NOMO-1 treated with dmso at 0.1 percent for 144 hours (cell line): ENCODE results near the gene GUCY2D.
A peak's percentile ranks its signal among the peaks of the same experiment; 100 is the strongest.
"Not testable (repeated sequence)": the region's sequence is repeated elsewhere in the genome, so short reads cannot be mapped to it uniquely, and the experiment has no call there.

Experiments used
- DNase-seq: peaks from one replicate; lab custom pipeline; 2025; ENCODE audit not compliant: unreplicated experiment; lab: John Stamatoyannopoulos, UW

GUCY2D gene

DNA sequence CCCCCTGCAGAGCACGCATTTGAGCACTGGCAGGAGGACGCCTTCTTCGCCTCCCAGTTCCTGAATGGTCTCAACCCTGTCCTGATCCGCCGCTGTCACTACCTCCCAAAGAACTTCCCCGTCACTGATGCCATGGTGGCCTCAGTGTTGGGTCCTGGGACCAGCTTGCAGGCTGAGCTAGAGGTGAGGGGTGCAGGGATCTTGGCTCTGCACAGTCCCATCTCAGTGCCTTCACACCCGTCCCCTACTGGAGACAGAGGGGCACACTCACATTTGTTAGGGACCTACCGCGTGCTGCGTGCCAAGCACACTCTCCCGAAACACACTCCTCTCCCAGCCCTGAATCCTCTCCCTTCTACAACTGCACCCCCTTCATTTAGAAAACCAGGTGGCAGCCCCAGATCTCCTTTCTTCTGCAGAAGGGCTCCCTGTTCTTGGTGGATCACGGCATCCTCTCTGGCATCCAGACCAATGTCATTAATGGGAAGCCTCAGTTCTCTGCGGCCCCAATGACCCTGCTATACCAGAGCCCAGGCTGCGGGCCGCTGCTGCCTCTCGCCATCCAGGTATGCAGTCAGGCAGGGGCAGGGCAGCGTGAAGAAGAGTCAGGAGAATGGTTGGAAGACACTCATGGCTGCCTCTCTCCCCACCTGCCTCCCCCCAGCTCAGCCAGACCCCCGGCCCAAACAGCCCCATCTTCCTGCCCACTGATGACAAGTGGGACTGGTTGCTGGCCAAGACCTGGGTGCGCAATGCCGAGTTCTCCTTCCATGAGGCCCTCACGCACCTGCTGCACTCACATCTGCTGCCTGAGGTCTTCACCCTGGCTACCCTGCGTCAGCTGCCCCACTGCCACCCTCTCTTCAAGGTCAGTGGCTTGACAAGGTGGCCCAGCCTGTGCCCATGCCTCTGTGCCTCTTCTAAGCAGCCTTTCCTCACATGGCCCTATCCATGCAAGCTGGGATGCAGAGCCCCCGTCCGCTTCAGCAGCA lies 42.7 kb downstream of the GUCY2D start:
- no peak for DNase-seq

DNA sequence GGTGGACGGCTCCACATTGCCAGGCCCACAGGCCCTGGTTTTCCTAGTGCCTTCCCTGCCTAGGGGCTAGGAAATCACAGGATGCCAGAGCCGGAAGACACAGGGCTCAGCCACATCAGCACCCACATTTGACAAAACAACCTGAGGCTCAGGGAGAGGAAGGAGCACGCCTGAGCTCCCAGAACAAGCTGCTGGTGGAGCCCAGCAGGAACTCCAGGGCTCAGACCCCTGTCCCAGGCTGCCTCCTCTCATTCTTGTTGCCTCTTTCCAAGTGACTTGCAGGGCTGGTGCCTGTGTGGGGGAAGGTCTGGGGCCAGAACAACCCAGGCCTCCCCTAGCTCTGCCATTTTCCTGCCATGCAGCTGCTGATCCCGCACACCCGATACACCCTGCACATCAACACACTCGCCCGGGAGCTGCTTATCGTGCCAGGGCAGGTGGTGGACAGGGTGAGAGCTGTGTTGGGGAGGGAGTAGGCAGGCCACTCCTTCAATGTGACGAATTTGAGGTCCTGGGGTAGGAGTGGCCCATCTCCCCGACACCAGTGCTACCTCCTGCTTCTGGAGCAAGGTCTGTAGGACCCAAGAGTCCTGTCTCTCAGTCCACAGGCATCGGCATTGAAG lies 44.0 kb downstream of the GUCY2D start:
- no peak for DNase-seq

DNA sequence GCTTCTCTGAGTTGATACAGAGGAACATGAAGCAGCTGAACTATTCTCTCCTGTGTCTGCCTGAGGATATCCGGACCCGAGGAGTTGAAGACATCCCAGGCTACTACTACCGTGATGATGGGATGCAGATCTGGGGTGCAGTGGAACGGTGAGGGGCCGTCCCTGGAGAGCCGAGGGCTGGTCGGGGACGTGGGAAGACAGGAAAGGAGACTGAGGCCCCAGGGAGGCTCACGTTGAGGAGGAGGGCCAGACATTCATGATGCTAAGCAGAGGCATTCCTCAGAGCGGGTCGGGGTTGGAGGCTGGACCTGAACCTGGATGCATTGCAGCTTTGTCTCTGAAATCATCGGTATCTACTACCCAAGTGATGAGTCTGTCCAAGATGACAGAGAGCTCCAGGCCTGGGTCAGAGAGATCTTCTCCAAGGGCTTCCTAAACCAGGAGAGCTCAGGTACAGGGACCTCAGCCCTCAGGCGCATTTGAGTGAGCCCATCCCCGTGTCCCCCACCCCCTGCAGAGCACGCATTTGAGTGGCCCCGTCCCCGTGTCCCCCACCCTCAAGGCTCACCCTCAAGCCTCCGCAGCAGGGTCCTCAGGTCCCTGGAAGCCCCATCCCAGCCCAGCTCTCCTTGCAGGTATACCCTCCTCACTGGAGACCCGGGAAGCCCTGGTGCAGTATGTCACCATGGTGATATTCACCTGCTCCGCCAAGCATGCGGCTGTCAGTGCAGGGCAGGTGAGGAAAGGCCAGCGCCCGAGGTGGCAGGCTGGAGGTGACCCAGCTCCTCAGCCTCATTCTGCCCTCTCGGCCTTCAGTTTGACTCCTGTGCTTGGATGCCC lies 44.7 kb downstream of the GUCY2D start:
- no peak for DNase-seq

DNA sequence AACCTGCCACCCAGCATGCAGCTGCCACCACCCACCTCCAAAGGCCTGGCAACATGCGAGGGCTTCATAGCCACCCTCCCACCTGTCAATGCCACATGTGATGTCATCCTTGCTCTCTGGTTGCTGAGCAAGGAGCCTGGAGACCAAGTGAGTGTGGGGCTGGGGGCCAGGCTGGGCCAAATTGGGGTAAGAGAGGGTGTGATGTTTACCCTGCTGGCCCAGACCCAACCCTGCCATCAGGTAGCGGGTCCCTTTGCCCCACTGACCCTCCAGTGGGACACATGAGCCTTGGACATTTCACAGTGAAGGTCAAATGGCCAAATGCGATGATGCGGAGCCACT lies 45.3 kb downstream of the GUCY2D start:
- DNase-seq = no peak

DNA sequence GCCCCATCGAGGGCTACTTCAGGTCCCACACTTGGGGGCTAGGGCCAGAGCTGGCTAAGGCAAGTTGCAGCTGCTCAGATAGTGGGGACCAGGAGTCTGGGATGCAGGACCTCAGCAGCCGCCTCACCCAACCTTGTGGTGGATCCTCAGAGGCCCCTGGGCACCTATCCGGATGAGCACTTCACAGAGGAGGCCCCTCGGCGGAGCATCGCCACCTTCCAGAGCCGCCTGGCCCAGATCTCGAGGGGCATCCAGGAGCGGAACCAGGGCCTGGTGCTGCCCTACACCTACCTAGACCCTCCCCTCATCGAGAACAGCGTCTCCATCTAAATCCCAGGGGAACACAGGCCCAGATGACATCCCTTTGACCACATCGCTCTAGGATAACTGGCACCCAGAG lies 45.8 kb downstream of the GUCY2D start:
- DNase-seq = no peak

DNA sequence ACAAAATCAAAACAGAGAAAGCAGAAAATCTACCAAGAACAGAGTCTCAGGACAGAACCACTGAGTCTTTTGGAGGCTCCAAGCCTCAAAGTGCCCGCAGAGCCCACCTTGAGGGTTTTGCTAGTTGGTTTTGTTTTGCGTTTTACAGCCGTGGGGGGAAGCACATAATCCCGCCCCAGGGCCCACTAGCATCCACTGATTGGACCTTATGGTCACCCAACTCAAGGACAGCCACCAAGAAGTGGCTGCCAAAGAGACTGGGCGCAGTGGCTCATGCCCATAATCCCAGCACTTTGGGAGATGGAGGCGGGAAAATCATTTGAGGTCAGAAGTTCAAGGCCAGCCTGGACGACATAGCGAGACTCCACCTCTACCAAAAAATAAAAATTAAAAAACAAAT lies 46.3 kb downstream of the GUCY2D start:
- DNase-seq = no peak

DNA sequence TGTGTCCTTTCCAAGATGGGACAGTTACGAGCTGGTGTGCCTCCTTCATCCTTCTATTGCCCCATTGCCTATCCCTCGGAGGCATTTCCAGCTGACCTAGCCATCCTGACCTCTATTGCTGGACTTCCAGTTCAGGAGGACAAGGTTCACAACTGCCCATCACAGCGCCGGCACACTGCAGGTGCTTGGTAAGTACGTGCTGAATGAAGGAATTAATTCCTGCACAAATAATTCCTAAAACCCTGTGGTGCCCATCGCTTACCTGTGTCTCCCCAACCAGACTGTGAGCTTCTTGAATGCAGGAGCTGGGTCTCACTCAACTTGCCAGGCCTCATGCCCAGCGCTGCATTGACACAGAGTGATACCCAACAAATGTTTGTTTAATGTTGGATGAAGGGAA lies 49.4 kb downstream of the GUCY2D start:
- DNase-seq = no peak

DNA sequence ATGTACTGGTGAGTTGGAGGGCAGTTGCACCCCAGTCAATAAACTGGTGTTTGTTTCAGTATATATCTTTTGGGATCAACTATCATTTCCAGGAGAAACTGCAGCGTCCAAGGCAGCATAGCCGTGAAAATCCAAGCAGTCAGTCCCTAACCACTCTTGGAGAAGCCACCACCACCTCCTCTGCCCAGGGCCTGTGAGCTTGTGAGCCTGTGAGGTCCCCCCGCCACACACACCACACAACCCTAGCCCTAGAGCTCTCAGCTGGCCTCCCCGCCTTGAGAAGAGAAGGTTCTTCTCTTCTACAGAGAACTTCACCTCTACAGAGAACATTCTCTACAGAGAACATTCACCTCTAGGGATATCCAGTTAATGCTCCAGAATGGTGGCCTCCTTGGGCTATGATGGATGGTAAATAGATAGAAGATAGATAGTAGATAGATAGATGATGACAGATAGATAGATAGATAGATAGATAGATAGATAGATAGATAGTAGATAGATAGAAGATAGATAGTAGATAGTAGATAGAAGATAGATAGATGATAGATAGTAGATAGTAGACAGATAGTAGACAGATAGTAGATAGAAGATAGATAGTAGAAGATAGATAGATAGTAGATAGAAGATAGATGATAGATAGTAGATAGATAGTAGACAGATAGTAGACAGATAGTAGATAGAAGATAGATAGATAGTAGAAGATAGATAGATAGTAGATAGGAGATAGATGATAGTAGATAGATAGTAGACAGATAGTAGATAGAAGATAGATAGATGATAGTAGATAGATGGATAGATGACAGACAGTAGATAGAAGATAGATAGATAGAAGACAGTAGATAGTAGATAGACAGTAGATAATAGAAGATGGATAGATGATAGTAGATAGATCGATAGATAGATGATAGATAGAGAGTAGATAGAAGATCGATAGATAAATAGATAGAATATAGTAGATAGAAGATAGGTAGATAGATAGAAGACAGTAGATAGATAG lies 50.1 kb downstream of the GUCY2D start:
- DNase-seq = no peak

DNA sequence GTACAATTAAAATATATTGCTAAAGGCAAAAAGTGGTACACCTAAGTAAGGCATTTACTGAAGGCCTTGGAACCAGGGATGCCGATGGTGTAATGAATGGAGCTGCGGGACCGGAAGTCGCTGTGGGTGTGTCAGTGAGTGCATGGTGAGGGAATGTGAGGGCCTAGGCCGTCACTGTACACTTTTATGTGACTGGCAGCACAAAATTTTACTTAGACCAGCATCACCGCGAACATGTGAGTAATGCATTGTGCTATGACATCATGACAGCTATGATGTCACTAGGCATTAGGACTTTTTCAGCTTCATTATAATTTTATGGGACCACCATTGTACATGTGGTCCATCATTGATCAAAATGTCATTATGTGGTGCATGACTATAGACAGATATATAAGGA lies 51.2 kb downstream of the GUCY2D start:
- DNase-seq = no peak

DNA sequence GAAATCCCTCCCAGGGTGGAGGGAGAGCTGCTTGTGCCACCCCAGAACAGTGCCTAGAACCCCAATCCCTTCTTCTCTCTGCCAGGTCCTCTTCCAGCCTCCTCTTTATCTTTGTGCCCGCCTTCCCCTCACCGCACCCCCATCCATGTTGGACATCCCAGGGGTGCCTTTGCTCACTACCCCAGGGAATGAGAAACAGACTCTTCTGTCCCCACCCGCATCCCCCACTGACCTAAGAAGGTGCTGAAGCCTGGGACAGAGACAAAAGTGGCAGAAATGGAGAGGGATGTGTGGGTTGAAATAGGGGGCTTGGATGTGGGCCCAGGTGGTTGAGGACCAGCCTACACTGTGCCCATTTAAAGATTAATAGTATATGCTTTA lies 53.4 kb downstream of the GUCY2D start:
- DNase-seq = no peak

DNA sequence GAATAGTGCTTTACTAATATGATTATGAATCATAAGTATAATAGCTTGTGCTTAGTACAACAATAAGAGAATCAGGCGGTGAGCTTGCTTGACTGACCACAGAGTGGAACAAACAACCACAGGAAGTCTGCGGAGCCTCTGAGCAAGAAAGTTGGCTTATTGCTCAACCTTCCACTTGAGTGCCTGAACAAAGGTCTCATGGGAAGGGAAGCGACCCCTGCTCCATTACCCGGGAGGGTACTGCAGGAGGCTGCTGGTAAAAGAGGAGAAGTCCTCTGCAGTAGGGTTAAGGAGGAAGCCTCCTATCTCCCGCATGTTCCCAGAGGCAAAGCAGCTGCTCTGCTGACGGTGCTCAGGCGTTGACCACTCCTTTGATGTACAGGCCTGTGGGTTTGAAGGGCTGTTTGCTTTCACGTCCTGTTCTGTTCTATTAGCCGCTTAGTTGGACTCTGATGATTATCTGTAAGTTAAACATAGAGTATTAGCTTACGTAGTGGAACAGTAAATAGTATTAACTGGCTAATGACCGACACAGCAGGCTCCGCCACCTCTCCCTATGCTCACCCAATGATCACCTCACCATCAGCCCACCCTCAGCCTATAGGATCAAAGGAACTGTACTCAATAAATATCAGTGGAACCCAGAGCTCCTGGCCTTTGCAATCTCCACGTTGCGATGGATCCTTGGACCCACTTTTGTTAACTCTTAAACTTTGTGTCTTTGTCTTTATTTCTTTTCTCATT lies 54.0 kb downstream of the GUCY2D start:
- peak; percentile 89 for DNase-seq

DNA sequence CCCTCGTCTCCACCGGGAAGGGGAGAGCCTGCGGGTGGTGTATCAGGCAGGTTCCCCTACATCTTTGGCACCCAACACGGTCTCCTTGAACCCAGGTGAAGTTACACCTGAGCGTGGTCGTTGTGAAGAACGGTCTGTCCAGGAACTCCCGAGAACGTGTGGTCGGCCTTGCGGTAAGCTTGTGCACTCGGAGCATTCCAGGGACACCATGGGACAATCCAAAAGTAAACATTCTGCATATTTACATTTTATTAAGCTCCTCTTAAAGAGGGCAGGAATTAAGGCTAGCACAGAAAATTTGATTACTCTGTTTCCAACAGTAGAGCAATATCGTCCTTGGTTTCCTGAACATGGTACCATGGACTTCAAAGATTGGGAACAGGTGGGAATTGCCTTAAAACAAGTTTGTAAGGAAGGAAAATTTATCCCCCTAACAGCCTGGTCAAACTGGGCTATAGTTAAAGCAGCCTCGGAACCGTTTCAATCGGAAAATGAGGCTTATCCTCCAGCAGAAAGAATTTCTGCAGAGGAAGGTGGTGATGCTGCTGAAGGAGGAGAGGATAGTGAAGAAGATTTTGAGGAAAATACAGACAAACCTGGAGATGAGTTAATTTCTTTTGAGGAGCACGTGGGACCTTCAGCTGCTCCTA lies 54.7 kb downstream of the GUCY2D start:
- no peak for DNase-seq

DNA sequence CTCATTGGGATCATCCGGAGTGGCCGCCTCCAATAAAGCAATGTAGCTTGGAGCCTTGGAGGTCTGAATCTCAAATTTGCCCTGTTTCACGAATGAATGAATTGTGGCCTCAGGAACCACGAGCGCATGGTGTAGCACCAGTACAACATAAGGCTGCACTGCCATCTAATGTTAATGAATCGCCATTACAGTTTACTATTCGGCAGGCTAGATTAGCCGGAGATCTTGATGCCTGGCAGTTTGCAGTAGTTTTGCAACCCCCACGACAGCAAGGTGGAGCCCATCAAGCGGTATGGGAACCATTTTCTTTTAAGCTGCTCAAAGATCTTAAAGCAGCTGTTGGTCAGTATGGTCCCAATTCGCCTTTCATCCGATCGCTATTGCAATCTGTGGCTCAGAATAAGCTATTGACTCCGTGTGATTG lies 55.3 kb downstream of the GUCY2D start:
- peak; percentile 89 for DNase-seq

DNA sequence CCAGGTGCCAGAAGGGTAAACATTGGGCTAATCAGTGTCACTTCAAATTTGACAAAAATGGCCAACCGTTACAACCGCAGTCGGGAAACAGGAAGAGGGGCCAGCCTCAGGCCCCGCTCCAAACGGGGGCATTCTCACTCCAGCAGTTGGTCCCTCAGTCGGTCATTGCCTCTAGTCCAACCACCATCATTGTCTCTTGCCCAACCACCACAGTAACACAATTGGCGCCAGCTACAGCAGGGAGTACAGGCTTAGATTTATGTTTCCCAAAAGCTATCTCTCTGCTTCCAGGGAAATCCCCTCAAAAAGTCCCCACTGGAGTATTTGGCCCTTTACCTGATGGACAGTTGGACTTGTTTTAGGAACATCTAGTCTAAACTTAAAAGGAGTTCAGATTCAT lies 56.7 kb downstream of the GUCY2D start:
- DNase-seq = no peak

DNA sequence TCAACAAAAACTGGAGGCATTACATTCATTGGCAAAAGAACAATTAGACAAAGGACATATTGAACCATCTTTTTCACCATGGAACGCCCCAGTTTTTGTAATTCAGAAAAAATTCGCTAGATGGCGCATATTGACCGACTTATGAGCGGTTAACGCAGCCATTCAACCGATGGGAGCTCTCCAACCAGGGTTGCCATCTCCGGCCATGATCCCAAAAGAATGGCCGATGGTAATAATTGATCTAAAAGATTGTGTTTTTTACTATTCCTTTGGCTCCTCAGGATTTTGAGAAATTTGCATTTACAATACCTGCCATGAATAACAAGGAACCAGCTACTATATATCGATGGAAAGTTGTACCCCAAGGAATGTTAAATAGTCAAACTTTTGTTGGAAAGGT lies 57.9 kb downstream of the GUCY2D start:
- DNase-seq = peak; percentile 50

DNA sequence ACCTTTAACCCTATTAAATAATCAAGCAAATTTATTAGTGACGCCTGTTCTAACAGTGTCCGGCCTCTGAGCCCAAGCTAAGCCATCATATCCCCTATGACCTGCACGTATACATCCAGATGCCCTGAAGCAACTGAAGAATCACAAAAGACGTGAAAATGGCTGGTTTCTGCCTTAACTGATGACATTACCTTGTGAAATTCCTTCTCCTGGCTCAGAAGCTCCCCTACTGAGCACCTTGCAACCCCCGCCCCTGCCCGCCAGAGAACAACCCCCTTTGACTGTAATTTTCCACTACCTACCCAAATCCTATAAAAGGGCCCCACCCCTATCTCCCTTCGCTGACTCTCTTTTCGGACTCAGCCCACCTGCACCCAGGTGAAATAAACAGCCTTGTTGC lies 59.4 kb downstream of the GUCY2D start:
- not testable (repeated sequence) for DNase-seq

DNA sequence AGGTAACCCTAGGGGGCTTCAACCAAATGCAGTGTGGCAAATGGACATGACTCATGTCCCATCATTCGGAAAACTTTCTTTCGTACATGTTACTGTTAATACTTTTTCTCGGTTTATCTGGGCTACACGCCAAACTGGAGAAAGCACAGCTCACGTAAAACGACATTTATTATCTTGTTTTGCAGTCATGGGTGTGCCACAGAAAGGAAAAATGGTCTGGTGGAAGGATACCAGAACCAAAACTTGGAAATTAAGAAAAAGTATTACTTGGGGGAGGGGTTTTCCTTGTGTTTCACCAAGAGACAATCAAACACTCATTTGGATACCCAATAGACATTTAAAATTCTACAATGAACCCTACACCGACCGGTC lies 60.0 kb downstream of the GUCY2D start:
- DNase-seq = no peak

DNA sequence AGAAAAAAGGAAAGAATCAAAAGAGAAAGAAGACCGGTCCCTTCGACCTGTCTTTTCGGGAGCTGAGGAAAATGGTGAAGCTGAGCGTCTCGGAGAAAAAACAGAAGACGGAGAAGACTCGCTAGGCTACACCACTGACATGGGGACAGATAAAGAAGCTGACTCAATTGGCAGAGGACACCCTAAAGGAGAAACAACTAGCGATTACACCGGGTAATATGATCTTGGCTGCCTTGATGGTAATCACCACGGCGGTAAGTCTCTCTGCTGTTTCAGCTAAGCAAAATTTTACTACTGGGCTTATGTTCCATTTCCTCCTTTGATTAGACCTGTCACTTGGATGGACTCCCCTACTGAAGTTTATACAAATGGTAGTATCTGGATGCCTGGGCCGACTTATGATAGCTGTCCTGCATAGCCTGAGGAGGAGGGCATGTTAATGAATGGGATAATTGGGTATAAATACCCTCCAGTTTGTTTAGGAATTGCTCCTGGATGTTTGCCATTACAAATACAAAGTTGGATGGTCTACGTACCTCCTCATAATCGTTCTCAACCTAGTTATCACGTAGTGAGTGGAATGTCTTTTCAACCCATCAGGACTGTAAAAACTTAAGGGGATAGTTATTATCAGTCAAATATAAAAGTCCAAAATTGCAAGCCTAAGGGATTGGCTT lies 60.5 kb downstream of the GUCY2D start:
- DNase-seq = no peak
